ENCODE data around the gene STKLD1. TPM values are rescaled to one million over a fixed set of nuclear protein-coding genes. Genes with fewer than 3 reads are reported as not detected.
"Not testable (repeated sequence)": the region's sequence is repeated elsewhere in the genome, so short reads cannot be mapped to it uniquely, and the experiment has no call there.

Gene STKLD1
- 1 to 10 TPM in 1 of 2 donors, under 1 TPM in 1; 0.57 to 1.2 TPM for total RNA-seq
- long read RNA-seq, donor 1, partial matches to known transcripts, result 0 of 1 reads
- long read RNA-seq, donor 1, other reads (novel, unspliced or antisense), result 1 of 1 reads
- long read RNA-seq, donor 2, partial matches to known transcripts, result 2 of 2 reads
- long read RNA-seq, donor 2, other reads (novel, unspliced or antisense), result 0 of 2 reads

DNA sequence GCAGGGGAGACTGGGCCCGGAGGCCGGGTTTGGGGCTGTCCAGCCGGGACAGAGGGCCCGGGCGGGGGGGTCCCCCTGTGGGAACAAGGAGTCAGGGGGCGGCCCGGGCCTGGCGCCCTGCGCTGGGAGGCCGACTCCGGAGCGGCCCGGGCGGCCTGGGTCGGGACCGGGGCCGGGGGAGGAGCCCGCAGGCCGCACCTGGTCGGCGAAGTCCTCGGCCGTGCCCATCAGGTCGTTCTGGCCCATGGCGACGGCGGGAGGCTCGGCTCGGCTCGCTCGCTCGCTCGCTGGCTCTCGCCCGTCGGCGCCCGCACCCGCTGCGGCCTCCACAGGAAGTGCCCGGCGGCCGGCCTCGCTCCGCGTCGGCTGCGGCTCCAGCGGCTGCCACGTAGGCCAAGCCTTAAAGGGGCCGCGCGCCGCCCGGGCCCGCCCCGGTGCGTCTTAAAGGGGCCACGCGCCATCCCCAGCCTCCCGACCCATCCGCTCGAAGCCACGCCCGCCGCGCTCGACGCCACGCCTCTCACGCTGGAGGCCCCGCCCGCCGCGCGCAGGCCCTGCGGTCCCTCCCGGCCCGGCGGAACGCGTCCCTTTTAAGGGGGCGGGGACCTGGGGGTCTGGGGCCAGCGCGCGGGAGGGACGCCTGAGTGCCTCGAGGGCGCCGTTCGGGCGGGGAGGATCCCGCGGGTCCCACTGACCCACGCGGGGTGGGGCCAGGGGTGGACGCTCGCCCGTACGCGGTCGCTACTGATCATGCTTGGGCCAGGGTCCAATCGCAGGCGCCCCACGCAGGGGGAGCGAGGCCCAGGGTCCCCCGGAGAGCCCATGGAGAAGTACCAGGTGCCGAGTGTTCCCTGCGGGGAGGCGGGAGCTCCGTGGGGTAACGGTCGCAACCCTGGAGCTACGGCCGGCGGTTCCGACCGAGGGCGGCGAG lies at the start of gene STKLD1, which contains the start of gene SURF4:
TSS of gene STKLD1 (plus strand) at position 643 of the 931 bp plus-strand sequence. CDS start at position 751, 108 bp downstream.
TSS of gene SURF4 (minus strand) at position 337 of the 931 bp plus-strand sequence. CDS start at position 246, 91 bp downstream.
- peak; percentile 99 for DNase-seq (ENCODE audit: low spot score)
- intact Hi-C loops (cut with DNase I), result no loop called here

DNA sequence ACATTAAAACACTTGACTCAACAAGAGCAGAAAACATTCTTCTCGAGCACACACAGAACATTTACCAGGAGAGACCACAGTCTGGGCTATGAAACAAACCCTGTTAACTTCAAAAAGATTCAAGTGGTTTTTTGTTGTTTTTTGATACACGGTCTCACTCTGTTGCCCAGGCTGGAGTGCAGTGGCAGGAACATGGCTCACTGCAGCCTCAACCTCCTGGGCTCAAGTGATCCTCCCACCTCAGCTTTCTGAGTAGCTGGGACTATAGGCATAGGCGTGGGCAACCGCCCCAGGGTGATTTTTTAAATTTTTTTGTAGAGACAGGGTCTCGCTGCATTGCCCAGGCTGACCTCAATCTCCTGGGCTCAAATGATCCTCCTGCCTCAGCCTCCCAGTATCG lies 49.1 kb upstream of the STKLD1 start:
- not testable (repeated sequence) for DNase-seq (ENCODE audit: low spot score)
- intact Hi-C loops (cut with DNase I), result loop anchor here in 1 of 2 donors (10.0 kb wide), 1 partner anchor 142 kb away; no protein-coding TSS in a partner anchor

DNA sequence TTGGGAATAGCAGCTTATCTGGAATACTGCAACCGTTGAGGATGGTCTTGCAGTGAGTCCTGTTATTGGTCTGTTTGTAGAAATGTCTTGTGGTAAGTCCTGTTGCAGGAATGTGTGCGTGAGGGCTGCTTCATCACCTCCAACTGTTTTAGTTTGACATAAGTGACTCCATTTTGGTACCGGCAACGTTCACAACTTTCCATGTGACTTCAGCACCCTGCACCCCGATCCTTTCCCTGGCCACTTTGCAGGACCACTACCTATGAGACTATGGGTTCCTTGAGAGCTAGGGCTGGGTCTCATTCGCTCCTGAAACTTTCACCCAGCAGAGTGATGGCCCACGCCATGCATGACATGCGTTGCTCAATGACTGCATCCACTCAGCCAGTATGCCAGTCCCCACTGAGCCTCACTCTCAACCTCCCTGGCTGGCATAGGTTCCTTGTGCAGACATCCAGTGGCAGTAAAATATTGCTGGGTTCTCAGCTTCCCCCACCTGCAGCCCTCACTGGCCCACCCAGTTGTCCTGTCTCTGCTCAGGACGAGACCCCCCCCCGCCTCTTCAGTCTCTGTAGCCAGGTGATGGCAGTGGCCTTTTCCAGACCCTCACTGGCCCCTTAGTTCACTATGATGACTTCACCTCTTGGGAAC lies 48.2 kb upstream of the STKLD1 start:
- DNase-seq (ENCODE audit: low spot score), result no peak
- intact Hi-C loops (cut with DNase I), result loop anchor here in 1 of 2 donors (10.0 kb wide), 1 partner anchor 143 kb away; no protein-coding TSS in a partner anchor

DNA sequence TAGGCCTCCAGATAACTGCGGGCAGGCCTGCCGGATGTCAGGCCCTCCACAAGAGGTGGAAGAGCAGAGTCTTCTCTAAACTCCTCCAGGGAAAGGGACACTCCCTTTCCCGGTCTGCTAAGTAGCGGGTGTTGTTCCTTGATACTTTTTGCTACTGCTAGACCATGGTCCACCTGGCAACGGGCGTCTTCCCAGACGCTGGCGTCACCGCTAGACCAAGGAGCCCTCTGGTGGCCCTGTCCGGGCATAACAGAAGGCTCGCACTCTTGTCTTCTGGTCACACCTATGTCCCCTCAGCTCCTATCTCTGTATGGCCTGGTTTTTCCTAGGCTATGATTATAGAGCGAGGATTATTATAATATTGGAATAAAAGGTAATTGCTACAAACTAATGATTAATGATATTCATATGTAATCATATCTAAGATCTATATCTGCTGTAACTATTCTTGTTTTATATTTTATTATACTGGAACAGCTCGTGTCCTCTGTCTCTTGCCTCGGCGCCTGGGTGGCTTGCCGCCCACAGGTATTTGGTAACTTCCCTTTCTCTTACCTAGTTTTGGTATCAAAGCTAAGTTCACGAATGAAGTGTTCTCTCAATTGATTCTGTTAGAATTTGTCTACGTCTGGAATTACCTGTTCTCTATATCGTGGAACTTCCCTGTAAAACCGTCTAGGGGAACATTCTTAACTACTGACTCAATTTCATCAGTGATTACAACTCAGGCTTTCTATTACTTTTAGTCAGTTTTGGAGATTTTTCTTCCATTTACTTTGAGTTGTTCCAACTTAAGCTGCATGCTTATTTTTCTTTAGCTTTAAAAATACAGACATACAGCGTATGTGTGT lies 46.6 kb upstream of the STKLD1 start:
- DNase-seq (ENCODE audit: low spot score), result not testable (repeated sequence)
- intact Hi-C loops (cut with DNase I), result loop anchor here in 1 of 2 donors (10.0 kb wide), 1 partner anchor 145 kb away; no protein-coding TSS in a partner anchor

DNA sequence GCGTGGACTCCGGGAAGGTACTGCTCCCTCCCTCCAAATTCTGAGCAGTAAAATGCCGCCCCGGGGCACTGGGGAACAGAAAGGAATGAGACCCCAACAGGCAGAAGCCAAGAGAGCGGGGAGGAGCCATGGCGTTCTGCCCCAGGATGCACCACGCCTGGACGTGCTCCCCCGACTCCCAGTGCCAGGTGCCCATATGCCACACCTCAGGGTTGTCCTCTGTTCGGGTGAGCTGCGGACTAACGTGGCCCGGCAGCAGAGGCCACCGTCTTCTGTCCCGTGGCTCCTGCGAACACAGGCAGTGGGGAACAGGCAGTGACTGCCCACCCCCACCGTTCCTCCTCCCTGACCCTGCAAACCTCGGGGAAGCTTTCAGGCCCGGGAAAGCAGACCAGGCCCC lies 44.9 kb upstream of the STKLD1 start:
- DNase-seq (ENCODE audit: low spot score), result no peak

DNA sequence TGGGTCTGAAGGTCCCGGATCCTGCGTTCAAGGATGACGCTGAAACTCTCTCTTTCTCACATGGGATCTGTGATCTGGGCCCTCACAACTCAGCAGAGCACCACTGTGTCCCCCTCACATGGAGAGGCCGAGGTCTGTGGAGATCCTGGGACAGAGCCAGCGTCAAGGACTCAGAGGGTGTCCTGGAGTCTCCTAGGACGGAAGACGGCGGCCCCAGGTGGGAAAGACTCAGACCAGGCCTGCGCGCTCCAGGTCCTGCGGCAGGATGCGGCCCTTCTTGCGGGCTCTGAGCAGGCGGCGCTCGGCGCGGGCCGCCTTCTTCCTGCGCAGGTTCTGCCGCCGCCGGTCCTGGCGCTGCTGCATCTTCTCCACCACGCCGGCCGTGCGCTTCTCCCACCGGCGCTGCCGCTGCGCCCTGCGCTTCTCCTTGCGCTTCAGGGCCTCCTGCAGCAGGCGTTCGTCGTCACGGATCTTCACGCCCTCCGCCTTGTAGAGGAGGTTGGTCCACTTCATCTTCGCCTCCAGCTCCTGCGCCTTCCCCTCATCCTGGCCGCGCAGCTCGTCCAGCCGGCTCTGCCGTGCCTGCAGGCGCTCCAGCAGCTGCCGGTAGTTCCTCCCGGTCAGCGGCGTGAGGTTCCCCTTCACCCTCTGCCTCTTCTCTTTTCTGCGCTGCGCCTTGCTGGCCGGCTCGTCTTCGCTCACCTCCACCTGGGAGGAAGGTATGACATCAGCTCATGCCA lies 44.4 kb upstream of the STKLD1 start:
- intact Hi-C loops (cut with DNase I), result no loop called here
- DNase-seq (ENCODE audit: low spot score), result no peak

More for the DNA sequence above, 44.9 kb upstream of the STKLD1 start:
- intact Hi-C loops (cut with DNase I), result no loop called here

DNA sequence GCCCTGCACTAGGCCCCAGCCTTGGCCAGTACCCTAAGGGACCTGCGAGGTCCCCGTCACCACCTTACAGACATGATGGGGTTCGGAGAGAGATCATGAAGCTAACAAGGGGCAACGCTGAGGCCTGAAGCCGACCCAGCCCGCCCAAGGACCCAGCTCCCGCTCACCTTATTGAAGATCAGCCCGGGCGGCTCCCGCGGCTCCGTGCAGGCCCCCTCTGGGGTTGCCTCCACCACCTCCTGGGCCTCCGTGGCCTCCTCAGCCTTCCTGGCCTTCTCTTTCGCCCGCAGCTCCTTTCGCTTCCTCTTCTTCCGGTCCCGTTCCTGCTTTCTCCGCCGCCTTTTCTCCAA lies 43.8 kb upstream of the STKLD1 start:
- no peak for DNase-seq (ENCODE audit: low spot score)

DNA sequence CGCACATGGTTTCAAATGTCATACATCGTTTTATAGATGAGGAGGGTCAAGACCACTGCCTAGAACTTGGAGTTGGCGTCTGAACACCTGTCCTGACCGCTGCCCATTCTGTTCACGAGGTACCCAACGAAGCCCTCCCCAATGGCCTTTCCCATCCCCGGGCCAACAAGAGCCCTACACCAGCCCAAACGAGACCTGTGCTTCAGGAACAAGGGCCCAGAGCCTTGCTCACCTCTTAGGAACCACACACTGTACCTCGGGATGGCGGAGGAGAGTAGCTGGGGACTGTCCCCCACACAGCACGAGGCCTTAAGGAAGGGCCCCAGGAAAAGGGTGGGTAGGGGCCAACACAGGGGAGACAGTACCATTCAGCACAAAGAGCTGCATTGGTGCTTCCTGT lies 43.2 kb upstream of the STKLD1 start:
- intact Hi-C loops (cut with DNase I), result no loop called here
- no peak for DNase-seq (ENCODE audit: low spot score)

More for the DNA sequence above, 43.8 kb upstream of the STKLD1 start:
- intact Hi-C loops (cut with DNase I), result no loop called here

DNA sequence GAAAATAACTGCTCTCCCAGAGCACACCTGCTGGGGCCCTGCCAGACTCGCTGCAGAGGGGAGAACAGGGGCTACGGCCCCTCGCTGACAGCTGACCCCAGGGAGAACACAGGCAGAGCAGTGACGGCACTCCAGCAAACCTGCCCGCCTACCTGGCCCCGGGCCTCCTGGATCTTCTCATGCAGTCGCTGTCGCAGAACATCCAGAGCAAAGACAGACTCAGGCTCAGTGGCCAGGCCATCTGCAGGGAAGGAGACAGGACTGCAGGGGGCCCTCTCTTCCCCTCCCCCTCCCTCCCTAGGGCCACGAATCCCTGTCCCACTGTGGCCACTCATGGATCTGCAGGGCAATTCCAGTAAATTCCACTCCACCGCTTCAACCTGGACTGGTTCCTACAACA lies 42.6 kb upstream of the STKLD1 start:
- no peak for DNase-seq (ENCODE audit: low spot score)
- intact Hi-C loops (cut with DNase I), result no loop called here

DNA sequence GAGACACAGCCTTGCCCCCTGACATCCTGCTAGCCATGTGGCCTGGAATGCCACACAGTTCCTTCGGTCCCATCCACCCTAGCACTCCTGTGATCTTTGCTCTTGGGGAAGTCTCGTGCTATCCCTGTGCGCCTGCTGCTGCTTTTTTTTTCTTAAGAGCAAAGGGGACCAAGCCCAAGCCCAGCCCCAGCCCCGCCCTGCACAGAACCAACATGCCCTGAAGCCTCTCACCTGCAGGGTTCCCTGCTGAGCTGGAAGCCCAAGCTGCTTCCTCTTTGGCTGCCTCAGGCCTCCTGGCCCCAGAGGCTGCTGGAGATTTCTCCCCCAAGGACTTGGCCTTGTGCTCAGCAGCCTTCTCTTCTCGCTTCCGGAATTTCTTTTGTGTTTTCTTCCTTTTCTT lies 42.0 kb upstream of the STKLD1 start:
- intact Hi-C loops (cut with DNase I), result no loop called here

DNA sequence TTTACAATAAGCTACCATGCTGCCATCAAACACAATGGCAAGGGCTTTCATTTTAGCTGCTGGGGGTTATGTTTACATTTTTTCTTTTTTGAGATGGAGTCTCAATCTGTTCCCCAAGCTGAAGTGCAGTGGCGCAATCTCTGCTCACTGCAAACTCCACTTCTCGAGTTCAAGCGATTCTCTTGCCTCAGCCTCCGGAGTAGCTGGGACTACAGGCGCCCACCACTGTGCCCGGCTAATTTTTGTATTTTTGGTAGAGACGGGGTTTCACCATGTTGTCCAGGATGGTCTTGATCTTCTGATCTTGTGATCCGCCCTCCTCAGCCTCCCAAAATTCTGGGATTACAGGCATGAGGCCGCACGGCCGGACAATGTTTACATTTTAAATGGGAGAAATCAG lies 41.3 kb upstream of the STKLD1 start:
- DNase-seq (ENCODE audit: low spot score), result peak; percentile 23
- intact Hi-C loops (cut with DNase I), result not testable (repeated sequence)

More for the DNA sequence above, 42.0 kb upstream of the STKLD1 start:
- peak; percentile 5 for DNase-seq (ENCODE audit: low spot score)

DNA sequence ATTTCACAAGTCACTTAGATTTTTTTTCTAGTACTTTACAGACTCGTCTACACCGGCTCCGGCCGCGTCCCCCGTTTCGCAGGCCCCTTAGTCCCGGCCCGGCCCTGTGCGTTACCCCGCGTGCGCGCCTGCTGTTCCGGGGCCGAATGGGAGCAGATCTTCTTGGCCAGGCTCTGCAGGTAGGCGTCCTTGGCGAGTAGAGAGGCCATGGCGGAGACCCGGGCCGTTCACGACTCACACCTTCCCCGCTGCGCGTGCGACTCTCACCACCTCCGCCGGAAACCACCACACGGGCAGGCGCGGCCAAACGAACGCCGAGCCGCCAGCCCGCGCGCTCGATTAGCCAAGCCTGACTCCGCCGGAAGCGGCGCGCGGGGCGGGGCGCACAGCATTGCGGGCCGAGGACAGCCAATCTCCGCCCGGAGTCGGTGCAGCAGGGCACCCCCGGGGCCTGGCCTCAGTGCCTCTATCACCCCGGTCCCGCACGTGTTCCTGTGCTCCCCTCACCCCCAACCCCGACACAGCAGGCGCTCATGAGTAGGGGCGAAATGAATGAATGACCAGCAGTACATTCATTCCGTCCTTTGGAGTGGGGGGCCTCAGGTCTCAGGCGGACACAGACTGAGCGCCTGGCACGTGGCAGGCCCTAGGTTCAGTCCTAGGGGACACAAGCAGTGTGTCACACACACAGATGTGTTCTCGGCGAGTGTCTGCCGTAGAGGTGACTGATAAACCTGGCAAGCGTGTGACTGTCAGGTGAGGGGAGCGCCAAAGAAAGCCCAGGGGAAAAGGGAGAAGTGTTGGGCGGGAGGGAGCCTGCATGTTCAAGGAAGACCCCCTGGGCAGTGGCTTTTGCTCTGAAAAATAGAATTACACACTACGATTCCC lies 40.0 kb upstream of the STKLD1 start, which contains the start of gene SURF6:
TSS of gene SURF6 (minus strand) at position 265 of the 888 bp plus-strand sequence. CDS start at position 209, 56 bp downstream.
- intact Hi-C loops (cut with DNase I), result no loop called here

DNA sequence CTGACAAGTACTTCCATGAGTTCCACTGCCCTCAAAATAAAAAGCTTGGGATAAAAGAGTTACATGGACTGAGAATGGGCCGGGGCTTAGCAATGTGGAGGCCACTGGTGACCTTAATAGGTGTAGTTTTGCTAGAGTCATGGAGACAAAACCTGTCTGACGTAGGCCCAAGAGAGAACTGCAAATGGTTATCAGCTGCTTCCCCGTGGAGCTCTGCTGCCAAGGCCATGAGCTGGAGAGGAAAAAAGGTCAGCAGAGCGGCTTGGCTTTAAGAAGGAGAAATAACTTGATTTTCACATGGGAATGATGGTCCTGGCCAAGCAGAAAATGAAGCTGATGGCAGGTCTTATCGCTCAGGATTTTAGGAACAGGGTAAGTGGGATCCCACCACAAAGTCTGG lies 36.5 kb upstream of the STKLD1 start:
- intact Hi-C loops (cut with DNase I), result no loop called here
- DNase-seq (ENCODE audit: low spot score), result no peak

More for the DNA sequence above, 40.0 kb upstream of the STKLD1 start, which contains the start of gene SURF6:
- DNase-seq (ENCODE audit: low spot score), result peak; percentile 98

DNA sequence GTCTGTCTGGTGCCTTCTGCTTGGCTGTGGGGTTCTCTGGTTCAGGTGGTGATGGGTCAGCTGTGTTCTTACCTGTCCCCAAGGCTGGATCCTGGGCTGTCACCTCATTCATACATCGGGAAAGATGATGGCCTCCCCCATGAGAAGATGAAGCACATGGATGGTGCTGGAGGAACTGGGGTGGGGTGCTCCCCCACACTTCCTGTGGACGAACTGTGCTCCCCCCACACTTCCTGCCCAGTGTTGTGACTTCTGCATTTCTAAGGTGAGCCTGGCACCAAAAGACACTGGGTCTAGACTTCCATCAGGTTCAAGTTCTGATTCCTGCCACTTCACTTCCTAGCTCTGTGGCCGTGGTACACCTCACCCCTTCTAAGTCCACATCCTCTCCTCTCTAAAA lies 35.9 kb upstream of the STKLD1 start:
- no peak for DNase-seq (ENCODE audit: low spot score)
- intact Hi-C loops (cut with DNase I), result no loop called here

DNA sequence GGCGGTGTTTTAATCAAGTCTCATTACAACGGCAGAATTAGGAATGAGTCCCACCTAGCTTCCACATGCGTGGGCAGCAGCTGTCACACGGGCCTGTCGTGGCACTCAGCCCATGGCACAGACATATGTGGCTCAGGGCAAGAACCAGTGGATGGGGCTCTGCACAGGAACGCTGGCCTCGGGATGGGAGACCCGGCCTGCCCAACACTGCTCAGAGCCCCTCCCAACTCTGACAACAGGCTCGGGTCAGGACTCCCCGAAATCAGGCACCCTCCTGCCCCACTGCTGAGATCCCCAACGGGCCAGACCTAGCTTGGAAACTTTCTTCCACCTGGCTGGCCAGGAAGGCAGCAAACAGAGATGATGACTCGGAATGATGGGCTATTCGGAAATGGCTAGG lies 35.2 kb upstream of the STKLD1 start:
- intact Hi-C loops (cut with DNase I), result no loop called here

DNA sequence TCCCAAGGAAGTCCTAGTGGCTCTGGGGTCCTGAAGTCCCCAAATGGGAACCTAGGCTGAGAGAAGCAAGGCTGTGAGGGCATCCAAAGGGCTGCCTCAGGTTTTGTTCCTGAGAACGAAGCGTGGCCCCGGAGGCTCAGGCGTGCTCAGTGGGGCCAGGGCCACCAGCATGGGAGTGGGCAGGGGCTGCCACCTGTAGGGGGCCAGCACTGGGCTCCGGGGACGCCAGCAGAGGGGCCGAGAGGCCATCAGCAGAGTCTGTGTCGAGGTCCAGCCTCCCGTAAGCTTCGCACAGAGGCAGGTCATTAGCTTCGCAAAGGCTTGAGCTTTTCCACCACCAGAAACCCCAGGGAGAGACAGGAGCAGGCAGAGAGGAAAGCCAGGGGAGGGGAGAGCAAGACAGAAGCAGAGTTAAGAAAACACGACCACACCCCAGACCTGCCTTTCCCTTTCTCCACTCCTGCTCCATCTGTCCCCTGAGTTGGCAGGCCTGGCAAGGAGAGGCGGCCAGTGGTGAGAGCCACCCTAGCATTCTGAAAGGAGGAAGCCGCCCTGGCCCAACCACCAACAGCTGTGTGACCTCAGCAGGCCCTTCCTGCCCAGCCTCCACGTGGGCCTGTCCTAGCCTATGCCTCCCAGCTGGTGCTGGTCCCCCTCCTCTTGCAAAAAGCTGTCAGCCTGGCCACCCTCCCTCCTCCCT lies 34.6 kb upstream of the STKLD1 start:
- intact Hi-C loops (cut with DNase I), result no loop called here
- peak; percentile 92 for DNase-seq (ENCODE audit: low spot score)

More for the DNA sequence above, 35.2 kb upstream of the STKLD1 start:
- no peak for DNase-seq (ENCODE audit: low spot score)

DNA sequence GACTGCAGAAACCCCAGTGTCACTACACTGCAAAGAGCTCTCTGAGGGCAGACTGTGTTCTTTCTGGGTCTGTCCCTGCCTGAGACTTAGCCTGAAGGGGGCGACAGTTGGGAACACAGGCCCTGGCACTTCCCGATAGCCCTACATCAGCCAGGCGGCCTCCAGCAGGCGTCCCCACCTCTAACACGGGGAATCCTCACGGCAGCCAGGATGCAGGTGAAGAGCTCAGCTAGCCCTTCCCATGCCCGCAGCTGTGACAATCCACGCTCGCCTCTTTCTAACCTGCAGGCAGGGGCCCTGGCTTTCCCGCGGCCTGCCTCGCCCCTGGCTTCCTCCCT lies 34.1 kb upstream of the STKLD1 start:
- intact Hi-C loops (cut with DNase I), result no loop called here

More for the DNA sequence above, 34.1 kb upstream of the STKLD1 start:
- DNase-seq (ENCODE audit: low spot score), result no peak
